Spleen (tissue), 7 donors: ENCODE data around the gene ITSN1.

Experiments
- POLR2A ChIP-seq, 3 donors: fragments of 450-650 bp; IDR thresholded peaks; one replicate each; pipeline ENCODE4 v1.5.1; 2017; ENCODE audit warnings: antibody characterized with exemption in 3 of 3, mild to moderate bottlenecking in 1 of 3
- TF ChIP-seq, protein P1 (sequence below), 11 experiments: fragments of 200-600 bp in 7 of 11; fragments of 450-650 bp in 4 of 11; sonication (generic) in 4 of 11; IDR thresholded peaks in 8 of 11; conservative IDR thresholded peaks in 3 of 11; 1 replicate in 7 of 11; 2 replicates in 4 of 11; pipeline versions ENCODE4 v1.4.0 to v1.8.0; 2016 to 2021; ENCODE audit warnings: antibody characterized with exemption in 11 of 11, inconsistent platforms in 4 of 11, mild to moderate bottlenecking in 1 of 11
- donor health status: DM: no; HTN: no; CAD: no; lungs with moderate emphysema.
- donor health status: DM: no; HTN: no; CAD: no.
- donor health status: DM: no; HTN: no; CAD: no.

DNA sequence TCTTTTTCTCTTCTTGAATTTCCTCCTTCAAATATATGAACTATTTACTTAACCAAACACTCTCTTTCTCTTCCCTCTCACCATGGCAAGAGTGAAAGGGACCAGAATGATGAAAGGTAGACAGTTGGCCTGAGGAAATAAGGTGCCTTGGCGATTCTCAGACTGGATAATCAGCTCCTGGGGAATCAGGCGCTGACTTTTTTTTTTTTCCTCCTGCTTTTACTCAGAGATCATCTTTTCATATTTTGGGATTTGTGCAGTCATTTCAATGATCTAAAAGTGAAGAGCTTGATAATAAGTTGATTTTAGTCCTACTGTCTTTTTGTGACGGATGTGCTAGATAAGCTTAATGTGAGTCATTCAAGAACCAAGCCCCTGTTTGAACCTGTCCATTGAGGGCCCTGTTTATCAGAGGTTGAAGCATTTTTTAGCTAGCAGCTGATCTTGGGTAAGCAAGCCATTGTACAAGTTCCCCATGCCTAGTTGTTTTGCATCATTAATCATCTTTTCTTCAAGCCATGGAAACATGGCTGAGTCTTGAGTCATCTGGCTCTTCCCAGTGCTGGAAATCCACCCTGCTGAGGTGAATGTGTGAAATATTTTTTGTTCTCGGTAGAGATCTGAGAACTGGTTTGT is 40.8 kb downstream of the ITSN1 start:
- TF ChIP-seq, protein P1, sequence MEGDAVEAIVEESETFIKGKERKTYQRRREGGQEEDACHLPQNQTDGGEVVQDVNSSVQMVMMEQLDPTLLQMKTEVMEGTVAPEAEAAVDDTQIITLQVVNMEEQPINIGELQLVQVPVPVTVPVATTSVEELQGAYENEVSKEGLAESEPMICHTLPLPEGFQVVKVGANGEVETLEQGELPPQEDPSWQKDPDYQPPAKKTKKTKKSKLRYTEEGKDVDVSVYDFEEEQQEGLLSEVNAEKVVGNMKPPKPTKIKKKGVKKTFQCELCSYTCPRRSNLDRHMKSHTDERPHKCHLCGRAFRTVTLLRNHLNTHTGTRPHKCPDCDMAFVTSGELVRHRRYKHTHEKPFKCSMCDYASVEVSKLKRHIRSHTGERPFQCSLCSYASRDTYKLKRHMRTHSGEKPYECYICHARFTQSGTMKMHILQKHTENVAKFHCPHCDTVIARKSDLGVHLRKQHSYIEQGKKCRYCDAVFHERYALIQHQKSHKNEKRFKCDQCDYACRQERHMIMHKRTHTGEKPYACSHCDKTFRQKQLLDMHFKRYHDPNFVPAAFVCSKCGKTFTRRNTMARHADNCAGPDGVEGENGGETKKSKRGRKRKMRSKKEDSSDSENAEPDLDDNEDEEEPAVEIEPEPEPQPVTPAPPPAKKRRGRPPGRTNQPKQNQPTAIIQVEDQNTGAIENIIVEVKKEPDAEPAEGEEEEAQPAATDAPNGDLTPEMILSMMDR (IDR thresholded peaks at IDR 0.05 in 8 of 11, conservative IDR thresholded peaks at IDR 0.05 in 3 of 11), result no peak
- TF ChIP-seq POLR2A (IDR thresholded peaks at IDR 0.05), result no peak
